RWPE1 (cell line): ENCODE measurements around the gene GNB1.

Experiments used
- CTCF ChIA-PET: fragments of 350-600 bp; sonication (Branson Sonifier 250); formaldehyde crosslinking; extraction: SDS; loops from one replicate; lab custom pipeline; 2021; lab: Yijun Ruan, JAX
- POLR2A ChIA-PET: fragments of 400-600 bp; formaldehyde crosslinking; extraction: SDS; loops from one replicate; lab custom pipeline; 2020; ENCODE audit warnings: antibody characterized with exemption; ENCODE audit not compliant: low non-redundant PET; lab: Yijun Ruan, JAX
- DNase-seq: peaks from one replicate; pipeline ENCODE4 v3.0.0; 2012; ENCODE audit warnings: low spot score
- H3K27ac ChIP-seq: fragments of 450-650 bp; 2 replicates; pipeline ENCODE4 v1.5.1; 2017
- TF ChIP-seq, protein P1 (sequence below): fragments of 450-650 bp; conservative IDR thresholded peaks from 2 replicates; pipeline ENCODE4 v1.5.1; 2017; ENCODE audit warnings: low read depth, mild to moderate bottlenecking

GNB1 gene

DNA sequence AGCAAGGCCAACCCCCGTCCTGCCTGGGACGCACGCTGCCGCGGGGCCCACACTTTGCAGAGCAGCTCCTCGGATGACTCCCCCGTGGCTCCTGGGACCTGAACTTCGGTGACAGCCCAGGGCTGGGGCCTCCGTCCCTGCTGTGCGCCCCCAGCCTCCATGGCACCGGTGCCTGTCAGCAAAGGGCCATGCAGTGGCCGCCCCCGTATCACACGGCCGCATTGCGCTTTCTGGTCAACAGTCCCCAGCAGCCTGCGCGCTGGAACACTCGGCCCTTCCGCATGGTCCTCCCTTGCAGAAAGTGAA is 130.6 kb downstream of the GNB1 start:
- ChIA-PET CTCF (interaction anchor here (1.2 kb wide), 1 partner anchor 35 kb away, joined by 3 read pairs; no protein-coding TSS in a partner anchor), POLR2A (no interaction called here)
- DNase-seq, result no peak
- TF ChIP-seq, protein P1, sequence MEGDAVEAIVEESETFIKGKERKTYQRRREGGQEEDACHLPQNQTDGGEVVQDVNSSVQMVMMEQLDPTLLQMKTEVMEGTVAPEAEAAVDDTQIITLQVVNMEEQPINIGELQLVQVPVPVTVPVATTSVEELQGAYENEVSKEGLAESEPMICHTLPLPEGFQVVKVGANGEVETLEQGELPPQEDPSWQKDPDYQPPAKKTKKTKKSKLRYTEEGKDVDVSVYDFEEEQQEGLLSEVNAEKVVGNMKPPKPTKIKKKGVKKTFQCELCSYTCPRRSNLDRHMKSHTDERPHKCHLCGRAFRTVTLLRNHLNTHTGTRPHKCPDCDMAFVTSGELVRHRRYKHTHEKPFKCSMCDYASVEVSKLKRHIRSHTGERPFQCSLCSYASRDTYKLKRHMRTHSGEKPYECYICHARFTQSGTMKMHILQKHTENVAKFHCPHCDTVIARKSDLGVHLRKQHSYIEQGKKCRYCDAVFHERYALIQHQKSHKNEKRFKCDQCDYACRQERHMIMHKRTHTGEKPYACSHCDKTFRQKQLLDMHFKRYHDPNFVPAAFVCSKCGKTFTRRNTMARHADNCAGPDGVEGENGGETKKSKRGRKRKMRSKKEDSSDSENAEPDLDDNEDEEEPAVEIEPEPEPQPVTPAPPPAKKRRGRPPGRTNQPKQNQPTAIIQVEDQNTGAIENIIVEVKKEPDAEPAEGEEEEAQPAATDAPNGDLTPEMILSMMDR, result no peak
- H3K27ac ChIP-seq, result peak overlapping the region; percentile 89

DNA sequence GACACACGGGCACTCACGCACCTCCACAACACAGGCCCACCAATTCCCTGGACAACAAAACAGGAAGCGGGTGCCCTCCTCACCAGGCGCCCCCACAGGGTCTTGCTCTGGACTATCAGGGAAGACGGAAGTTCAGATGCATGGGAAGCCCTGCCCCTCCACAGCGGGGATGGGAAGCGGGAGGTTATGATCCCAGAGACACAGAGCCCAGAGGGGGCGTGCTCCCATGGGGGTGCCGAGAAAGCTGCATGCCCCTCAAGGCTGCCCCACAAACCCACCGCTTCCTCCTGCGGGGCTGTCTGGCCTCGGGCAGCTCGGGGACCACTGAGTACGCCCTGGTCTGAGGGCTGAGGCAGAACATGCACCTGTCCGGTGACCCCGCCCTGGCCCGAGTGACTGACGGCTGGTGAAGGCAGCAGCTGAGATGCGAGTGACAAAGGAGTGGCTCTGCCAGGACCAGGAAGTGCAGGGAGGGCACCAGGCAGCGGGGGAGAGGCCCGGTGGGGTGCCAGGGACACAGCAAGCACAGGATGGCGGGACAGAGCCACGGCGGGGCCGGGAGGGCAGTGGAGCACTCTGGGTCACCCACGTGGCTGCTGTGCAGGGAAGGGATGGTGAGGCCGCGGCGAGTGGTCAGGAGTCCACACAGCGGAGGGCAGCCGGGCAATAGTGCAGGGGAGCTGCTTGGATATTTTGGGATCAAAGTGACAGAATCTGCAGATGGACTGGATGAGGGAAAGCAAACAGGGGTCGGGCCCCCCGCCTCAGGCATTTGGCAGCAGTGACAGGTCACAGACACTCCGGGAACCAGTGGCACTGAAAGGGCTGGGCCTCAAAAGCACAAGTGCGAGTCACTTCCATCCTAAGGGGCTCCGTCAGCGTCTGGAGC is 131.2 kb downstream of the GNB1 start:
- POLR2A ChIA-PET, result no interaction called here
- no peak for DNase-seq
- CTCF ChIA-PET, result interaction anchor here (1.2 kb wide), 1 partner anchor 35 kb away, joined by 3 read pairs; no protein-coding TSS in a partner anchor
- TF ChIP-seq, protein P1, result no peak
- peak overlapping the region; percentile 89 for H3K27ac ChIP-seq

GRCh38 chr1:1758692-1759455 is 132.0 kb downstream of the GNB1 start:
- CTCF ChIA-PET, result interaction anchor here (0.9 to 1.2 kb wide), 3 partner anchors 34 to 150 kb away, joined by 3 to 5 read pairs (median 3); no protein-coding TSS in a partner anchor
- peak; percentile 67 for DNase-seq
- TF ChIP-seq, protein P1, result no peak
- peak overlapping the region; percentile 89 for H3K27ac ChIP-seq
- POLR2A ChIA-PET, result no interaction called here

DNA sequence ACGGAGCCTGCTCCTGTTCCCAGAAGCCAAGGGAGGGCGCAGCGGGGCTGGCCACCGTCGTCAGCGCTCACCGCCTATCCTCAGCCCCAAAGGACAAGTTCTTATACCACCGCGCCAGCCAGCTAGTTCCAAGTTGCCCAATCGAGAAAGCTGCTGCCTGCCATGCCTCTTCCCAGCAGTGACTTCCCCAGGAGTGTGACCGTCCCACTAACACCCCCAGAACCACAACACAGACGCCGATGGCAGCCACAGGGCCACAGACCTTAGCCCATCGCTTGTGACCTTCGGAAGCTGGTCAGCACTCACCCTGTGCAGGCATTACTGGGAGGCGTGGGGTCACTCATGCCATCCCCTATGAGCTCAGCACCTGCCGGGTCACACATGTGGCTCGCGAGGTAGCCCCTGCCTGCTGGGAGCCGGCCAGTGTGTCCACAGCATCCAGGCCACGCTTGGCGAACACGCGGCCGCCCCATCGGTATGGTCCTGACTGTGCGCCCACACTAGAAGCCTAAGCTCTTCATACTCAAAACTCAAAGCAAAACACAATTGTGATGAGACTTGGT is 132.7 kb downstream of the GNB1 start:
- H3K27ac ChIP-seq, result peak overlapping the region; percentile 89
- POLR2A ChIA-PET, result no interaction called here
- no peak for DNase-seq
- TF ChIP-seq, protein P1, result no peak
- CTCF ChIA-PET, result interaction anchor here (0.9 to 1.0 kb wide), 2 partner anchors 148 to 150 kb away, joined by 3 to 5 read pairs; no protein-coding TSS in a partner anchor

- H3K27ac ChIP-seq, result peak overlapping the region; percentile 89
- ChIA-PET CTCF (no interaction called here), POLR2A (no interaction called here)
- no peak for DNase-seq
- TF ChIP-seq, protein P1, result no peak
Observed at GRCh38 chr1:1757422-1758058, 133.3 kb downstream of the GNB1 start.
